ENCODE results near the gene POC5.

DNA sequence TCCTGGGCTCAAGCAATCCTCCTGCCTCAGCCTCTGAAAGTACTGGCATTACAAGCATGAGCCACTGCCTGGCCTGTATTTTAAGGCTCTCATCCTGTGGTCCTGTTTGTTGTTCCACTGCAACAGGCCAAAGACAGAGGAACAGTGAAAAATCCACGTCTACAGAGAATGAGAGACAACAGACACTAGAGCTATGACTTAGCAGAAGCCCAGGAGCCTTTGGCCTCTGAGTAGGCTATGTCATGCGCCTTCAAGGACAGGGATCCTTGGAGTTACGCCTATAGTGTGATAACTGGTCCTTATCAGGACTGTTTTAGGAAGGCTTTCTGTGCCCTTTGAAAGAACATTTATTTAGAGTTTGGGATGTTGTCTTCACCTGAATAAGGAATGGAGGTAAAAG is 10.5 kb downstream of the POC5 start:
- TF ChIP-seq, protein P1, sequence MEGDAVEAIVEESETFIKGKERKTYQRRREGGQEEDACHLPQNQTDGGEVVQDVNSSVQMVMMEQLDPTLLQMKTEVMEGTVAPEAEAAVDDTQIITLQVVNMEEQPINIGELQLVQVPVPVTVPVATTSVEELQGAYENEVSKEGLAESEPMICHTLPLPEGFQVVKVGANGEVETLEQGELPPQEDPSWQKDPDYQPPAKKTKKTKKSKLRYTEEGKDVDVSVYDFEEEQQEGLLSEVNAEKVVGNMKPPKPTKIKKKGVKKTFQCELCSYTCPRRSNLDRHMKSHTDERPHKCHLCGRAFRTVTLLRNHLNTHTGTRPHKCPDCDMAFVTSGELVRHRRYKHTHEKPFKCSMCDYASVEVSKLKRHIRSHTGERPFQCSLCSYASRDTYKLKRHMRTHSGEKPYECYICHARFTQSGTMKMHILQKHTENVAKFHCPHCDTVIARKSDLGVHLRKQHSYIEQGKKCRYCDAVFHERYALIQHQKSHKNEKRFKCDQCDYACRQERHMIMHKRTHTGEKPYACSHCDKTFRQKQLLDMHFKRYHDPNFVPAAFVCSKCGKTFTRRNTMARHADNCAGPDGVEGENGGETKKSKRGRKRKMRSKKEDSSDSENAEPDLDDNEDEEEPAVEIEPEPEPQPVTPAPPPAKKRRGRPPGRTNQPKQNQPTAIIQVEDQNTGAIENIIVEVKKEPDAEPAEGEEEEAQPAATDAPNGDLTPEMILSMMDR (IDR thresholded peaks at IDR 0.05) = no peak
- no peak for TF ChIP-seq POLR2A (IDR thresholded peaks at IDR 0.05)

All from lower leg skin (tissue), 3 donors.